C4-2B (cell line): ENCODE measurements around the gene MKKS.

Experiments used
- ZFX ChIP-seq: fragments of 450-650 bp; IDR thresholded peaks from 2 replicates; pipeline ENCODE4 v1.6.1; 2017
- TF ChIP-seq, protein P1 (sequence below): fragments of 450-650 bp; conservative IDR thresholded peaks from 2 replicates; pipeline ENCODE4 v1.5.1; 2017; ENCODE audit warnings: mild to moderate bottlenecking

GRCh38 chr20:10436053-10436699, 2.2 kb upstream of the MKKS start:
- TF ChIP-seq, protein P1, sequence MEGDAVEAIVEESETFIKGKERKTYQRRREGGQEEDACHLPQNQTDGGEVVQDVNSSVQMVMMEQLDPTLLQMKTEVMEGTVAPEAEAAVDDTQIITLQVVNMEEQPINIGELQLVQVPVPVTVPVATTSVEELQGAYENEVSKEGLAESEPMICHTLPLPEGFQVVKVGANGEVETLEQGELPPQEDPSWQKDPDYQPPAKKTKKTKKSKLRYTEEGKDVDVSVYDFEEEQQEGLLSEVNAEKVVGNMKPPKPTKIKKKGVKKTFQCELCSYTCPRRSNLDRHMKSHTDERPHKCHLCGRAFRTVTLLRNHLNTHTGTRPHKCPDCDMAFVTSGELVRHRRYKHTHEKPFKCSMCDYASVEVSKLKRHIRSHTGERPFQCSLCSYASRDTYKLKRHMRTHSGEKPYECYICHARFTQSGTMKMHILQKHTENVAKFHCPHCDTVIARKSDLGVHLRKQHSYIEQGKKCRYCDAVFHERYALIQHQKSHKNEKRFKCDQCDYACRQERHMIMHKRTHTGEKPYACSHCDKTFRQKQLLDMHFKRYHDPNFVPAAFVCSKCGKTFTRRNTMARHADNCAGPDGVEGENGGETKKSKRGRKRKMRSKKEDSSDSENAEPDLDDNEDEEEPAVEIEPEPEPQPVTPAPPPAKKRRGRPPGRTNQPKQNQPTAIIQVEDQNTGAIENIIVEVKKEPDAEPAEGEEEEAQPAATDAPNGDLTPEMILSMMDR, result no peak
- no peak for TF ChIP-seq ZFX
